Measurements from ENCODE around the gene MEGF11. TPM values are rescaled to one million over a fixed set of nuclear protein-coding genes. Genes with fewer than 3 reads are reported as not detected.

The MEGF11 gene
- total and polyA plus RNA-seq, 4 donors: 0.16 to 1.5 (median 0.50) TPM

DNA sequence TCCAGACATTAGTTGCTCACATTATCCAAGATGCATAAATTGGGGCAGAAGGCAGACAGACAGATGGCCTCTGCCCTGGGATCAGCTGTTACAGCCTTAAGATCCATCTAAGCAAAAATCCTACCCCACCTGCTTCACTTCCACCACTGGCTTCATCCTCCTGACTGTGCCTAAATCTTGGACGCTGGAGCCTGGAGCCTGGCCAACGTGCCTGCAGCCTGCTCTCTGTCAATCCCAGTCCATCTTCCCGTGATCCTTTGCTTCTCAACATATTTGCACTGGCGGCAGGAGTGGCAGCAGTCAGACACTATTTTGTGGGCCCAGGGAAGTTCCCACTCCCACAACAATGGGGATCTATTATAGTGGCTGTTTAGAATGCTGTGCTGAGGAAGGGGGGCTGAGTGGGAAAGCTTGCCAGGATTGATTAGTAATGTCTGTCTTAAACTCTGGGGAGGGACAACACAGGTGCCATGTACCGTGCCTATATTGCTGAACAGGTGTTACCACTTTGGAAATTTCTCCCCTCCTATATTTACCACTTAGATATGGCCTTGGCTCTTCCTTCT is 121.2 kb downstream of the MEGF11 start:
- H3K9ac ChIP-seq (ENCODE audit: insufficient read depth in 1 of 2, low read length in 2 of 2): no peak overlapping the region
- TF ChIP-seq, protein P1, sequence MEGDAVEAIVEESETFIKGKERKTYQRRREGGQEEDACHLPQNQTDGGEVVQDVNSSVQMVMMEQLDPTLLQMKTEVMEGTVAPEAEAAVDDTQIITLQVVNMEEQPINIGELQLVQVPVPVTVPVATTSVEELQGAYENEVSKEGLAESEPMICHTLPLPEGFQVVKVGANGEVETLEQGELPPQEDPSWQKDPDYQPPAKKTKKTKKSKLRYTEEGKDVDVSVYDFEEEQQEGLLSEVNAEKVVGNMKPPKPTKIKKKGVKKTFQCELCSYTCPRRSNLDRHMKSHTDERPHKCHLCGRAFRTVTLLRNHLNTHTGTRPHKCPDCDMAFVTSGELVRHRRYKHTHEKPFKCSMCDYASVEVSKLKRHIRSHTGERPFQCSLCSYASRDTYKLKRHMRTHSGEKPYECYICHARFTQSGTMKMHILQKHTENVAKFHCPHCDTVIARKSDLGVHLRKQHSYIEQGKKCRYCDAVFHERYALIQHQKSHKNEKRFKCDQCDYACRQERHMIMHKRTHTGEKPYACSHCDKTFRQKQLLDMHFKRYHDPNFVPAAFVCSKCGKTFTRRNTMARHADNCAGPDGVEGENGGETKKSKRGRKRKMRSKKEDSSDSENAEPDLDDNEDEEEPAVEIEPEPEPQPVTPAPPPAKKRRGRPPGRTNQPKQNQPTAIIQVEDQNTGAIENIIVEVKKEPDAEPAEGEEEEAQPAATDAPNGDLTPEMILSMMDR (IDR thresholded peaks at IDR 0.05; ENCODE audit: control extremely low read depth, extremely low read depth): no peak
- 50 to 75% methylated on average over 5 of the region's 5 CpGs for WGBS, 2 donors
- DNase-seq: peak in 1 of 3 donors; percentile 10
- no peak for ATAC-seq (ENCODE audit: insufficient read depth, low FRiP score)
- peaks cover 0 to 14% (median 0%) of the 10 kb centered on the region in 5 donors for H3K4me1 ChIP-seq (ENCODE audit: control insufficient read depth in 5 of 5, insufficient read depth in 5 of 5, low read length in 5 of 5)
- H3K27me3 ChIP-seq (ENCODE audit: control insufficient read depth in 3 of 3, insufficient read depth in 3 of 3, low read length in 2 of 3): peaks cover 0 to 2% (median 0%) of the 10 kb centered on the region in 3 donors
- no peaks in the 10 kb centered on the region for H3K36me3 ChIP-seq (ENCODE audit: control insufficient read depth in 4 of 4, insufficient read depth in 4 of 4, low read length in 4 of 4)
- no peak overlapping the region for H3K27ac ChIP-seq (ENCODE audit: low read depth in 1 of 2, low read length in 1 of 2)
- no peaks in the 10 kb centered on the region for H3K9me3 ChIP-seq (ENCODE audit: control insufficient read depth in 4 of 4, insufficient read depth in 3 of 4, low read length in 3 of 4)
- no peak overlapping the region for H3K4me3 ChIP-seq

DNA sequence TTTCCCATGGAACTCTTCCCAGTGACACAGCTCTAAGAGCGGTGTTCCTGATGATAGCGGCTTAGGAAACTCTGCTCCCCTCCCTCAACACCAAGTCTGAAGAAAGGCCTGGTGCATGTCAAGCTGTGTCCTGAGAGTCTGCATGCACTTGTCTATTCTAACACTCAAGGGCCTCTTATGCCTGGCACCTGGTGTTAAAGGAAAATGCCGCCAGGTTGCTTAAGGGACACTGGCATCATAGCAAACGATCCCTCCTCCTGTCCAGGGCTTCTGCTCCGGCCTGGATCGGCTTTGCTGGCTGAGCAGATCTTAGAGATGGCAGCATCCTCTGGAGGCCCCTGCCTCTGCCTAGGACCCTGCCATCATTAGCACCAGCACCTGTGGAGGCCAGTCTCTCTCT is 121.7 kb downstream of the MEGF11 start:
- WGBS, 2 donors: 73 to 91% methylated on average over 6 of the region's 6 CpGs
- TF ChIP-seq, protein P1 (IDR thresholded peaks at IDR 0.05; ENCODE audit: control extremely low read depth, extremely low read depth): no peak
- no peak overlapping the region for H3K27ac ChIP-seq (ENCODE audit: low read depth in 1 of 2, low read length in 1 of 2)
- H3K4me3 ChIP-seq: no peak overlapping the region
- H3K36me3 ChIP-seq (ENCODE audit: control insufficient read depth in 4 of 4, insufficient read depth in 4 of 4, low read length in 4 of 4): no peaks in the 10 kb centered on the region
- no peak for ATAC-seq (ENCODE audit: insufficient read depth, low FRiP score)
- H3K27me3 ChIP-seq (ENCODE audit: control insufficient read depth in 3 of 3, insufficient read depth in 3 of 3, low read length in 2 of 3): peaks cover 0 to 6% (median 0%) of the 10 kb centered on the region in 3 donors
- DNase-seq: no peak
- peaks cover 0 to 14% (median 0%) of the 10 kb centered on the region in 5 donors for H3K4me1 ChIP-seq (ENCODE audit: control insufficient read depth in 5 of 5, insufficient read depth in 5 of 5, low read length in 5 of 5)
- no peaks in the 10 kb centered on the region for H3K9me3 ChIP-seq (ENCODE audit: control insufficient read depth in 4 of 4, insufficient read depth in 3 of 4, low read length in 3 of 4)
- no peak overlapping the region for H3K9ac ChIP-seq (ENCODE audit: insufficient read depth in 1 of 2, low read length in 2 of 2)

GRCh38 chr15:66131200-66131599 is 122.3 kb downstream of the MEGF11 start:
- Histone ChIP-seq H3K9ac (ENCODE audit: insufficient read depth in 1 of 2, low read length in 2 of 2) (no peak overlapping the region), H3K9me3 (ENCODE audit: control insufficient read depth in 4 of 4, insufficient read depth in 3 of 4, low read length in 3 of 4) (no peaks in the 10 kb centered on the region), H3K4me3 (no peak overlapping the region), H3K27ac (ENCODE audit: low read depth in 1 of 2, low read length in 1 of 2) (no peak overlapping the region), H3K4me1 (ENCODE audit: control insufficient read depth in 5 of 5, insufficient read depth in 5 of 5, low read length in 5 of 5) (peaks cover 0 to 14% (median 0%) of the 10 kb centered on the region in 5 donors), H3K27me3 (ENCODE audit: control insufficient read depth in 3 of 3, insufficient read depth in 3 of 3, low read length in 2 of 3) (peaks cover 0 to 7% (median 0%) of the 10 kb centered on the region in 3 donors), H3K36me3 (ENCODE audit: control insufficient read depth in 4 of 4, insufficient read depth in 4 of 4, low read length in 4 of 4) (no peaks in the 10 kb centered on the region)
- DNase-seq (peak; percentile 15 to 51 (median 28)), ATAC-seq (ENCODE audit: insufficient read depth, low FRiP score) (peak; percentile 27)
- TF ChIP-seq, protein P1 (IDR thresholded peaks at IDR 0.05; ENCODE audit: control extremely low read depth, extremely low read depth): no peak
- WGBS, 2 donors: 73 to 81% methylated on average over 4 of the region's 4 CpGs
